Measurements from ENCODE around the gene ENO1.
"Not testable (repeated sequence)": the region's sequence is repeated elsewhere in the genome, so short reads cannot be mapped to it uniquely, and the experiment has no call there.

The ENO1 gene

GRCh38 chr1:8902765-8903164, 24.3 kb upstream of the ENO1 start:
- TF ChIP-seq MYC (IDR thresholded peaks at IDR 0.05; ENCODE audit: low read depth, low read length) (no peak), POLR2A (IDR thresholded peaks at IDR 0.05; ENCODE audit: extremely low read depth, insufficient read length) (no peak), MAX (IDR thresholded peaks at IDR 0.05; ENCODE audit: low read depth, low read length) (no peak)
- TF ChIP-seq, protein P1, sequence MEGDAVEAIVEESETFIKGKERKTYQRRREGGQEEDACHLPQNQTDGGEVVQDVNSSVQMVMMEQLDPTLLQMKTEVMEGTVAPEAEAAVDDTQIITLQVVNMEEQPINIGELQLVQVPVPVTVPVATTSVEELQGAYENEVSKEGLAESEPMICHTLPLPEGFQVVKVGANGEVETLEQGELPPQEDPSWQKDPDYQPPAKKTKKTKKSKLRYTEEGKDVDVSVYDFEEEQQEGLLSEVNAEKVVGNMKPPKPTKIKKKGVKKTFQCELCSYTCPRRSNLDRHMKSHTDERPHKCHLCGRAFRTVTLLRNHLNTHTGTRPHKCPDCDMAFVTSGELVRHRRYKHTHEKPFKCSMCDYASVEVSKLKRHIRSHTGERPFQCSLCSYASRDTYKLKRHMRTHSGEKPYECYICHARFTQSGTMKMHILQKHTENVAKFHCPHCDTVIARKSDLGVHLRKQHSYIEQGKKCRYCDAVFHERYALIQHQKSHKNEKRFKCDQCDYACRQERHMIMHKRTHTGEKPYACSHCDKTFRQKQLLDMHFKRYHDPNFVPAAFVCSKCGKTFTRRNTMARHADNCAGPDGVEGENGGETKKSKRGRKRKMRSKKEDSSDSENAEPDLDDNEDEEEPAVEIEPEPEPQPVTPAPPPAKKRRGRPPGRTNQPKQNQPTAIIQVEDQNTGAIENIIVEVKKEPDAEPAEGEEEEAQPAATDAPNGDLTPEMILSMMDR (IDR thresholded peaks at IDR 0.05; ENCODE audit: low read depth, low read length), result no peak
- no peak overlapping the region for H3K4me3 ChIP-seq (ENCODE audit: low read depth, low read length)

DNA sequence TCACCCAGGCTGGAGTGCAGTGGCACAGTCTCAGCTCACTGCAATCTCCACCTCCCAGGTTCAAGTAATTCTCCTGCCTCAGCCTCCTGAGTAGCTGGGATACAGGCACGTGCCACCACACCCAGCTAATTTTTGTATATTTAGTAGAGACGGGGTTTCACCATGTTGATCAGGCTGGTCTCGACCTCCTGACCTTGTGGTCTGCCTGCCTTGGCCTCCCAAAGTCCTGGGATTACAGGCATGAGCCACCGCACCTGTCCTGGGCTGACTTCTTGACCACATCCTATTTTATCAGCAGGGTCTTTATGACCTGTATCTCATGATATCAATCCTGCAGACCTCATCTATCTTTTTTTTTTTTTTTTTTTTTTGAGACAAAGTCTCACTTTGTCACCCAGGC, 22.2 kb upstream of the ENO1 start:
- not testable (repeated sequence) for DNase-seq (ENCODE audit: low read depth)

More at GRCh38 chr1:8902765-8903164, 24.3 kb upstream of the ENO1 start:
- DNase-seq (ENCODE audit: low read depth), result no peak

DNA sequence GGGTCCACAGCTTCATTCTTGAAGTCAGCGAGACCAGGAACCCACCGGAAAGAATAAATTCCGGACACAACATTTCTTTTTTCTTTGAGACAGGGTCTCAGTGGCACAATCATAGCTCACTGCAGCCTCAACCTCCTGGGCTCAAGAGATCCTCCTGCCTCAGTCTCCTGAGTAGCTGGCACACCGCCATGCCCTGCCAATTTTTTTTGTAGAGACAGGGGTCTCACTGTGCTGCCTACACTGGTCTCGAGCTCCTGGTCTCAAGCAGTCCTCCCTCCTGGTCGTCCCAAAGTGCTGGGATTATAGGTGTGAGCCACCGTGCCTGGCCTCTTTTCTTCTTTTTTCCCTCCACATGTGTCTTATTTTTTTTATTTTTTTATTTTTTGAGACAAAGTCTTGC, 20.6 kb upstream of the ENO1 start:
- H3K4me3 ChIP-seq (ENCODE audit: low read depth, low read length), result no peak overlapping the region
- no peak for DNase-seq (ENCODE audit: low read depth)
- TF ChIP-seq, protein P1 (IDR thresholded peaks at IDR 0.05; ENCODE audit: low read depth, low read length), result no peak
- TF ChIP-seq MAX (IDR thresholded peaks at IDR 0.05; ENCODE audit: low read depth, low read length) (no peak), POLR2A (IDR thresholded peaks at IDR 0.05; ENCODE audit: extremely low read depth, insufficient read length) (no peak), MYC (IDR thresholded peaks at IDR 0.05; ENCODE audit: low read depth, low read length) (no peak)

More for the DNA sequence above, 22.2 kb upstream of the ENO1 start:
- H3K4me3 ChIP-seq (ENCODE audit: low read depth, low read length), result not testable (repeated sequence)

DNA sequence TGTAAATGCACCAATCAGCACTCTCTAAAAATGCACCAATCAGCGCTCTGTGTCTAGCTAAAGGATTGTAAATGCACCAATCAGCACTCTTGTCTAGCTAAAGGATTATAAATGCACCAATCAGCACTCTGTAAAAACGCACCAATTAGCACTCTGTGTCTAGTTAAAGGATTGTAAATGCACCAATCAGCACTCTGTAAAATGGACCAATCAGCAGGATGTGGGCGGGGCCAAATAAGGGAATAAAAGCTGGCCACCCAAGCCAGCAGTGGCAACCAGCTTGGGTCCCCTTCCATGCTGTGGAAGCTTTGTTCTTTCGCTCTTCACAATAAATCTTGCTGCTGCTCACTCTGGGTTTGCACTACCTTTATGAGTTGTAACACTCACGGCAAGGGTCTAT, 19.9 kb upstream of the ENO1 start:
- not testable (repeated sequence) for H3K4me3 ChIP-seq (ENCODE audit: low read depth, low read length); DNase-seq (ENCODE audit: low read depth)

DNA sequence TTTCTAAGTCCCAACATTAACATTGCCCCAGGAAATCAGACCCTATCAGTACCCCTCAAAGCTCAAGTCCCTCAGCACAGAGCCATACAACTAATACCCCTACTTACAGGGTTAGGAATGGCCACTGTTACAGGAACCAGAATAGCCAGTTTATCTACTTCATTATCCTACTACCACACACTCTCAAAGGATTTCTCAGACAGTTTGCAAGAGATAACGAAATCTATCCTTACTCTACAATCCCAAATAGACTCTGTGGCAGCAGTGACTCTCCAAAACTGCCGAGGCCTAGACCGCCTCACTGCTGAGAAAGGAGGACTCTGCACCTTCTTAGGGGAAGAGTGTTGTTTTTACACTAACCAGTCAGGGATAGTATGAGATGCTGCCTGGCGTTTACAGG, 19.0 kb upstream of the ENO1 start:
- DNase-seq (ENCODE audit: low read depth); H3K4me3 ChIP-seq (ENCODE audit: low read depth, low read length): not testable (repeated sequence)

GRCh38 chr1:8896775-8897174, 18.3 kb upstream of the ENO1 start:
- not testable (repeated sequence) for DNase-seq (ENCODE audit: low read depth); H3K4me3 ChIP-seq (ENCODE audit: low read depth, low read length)

DNA sequence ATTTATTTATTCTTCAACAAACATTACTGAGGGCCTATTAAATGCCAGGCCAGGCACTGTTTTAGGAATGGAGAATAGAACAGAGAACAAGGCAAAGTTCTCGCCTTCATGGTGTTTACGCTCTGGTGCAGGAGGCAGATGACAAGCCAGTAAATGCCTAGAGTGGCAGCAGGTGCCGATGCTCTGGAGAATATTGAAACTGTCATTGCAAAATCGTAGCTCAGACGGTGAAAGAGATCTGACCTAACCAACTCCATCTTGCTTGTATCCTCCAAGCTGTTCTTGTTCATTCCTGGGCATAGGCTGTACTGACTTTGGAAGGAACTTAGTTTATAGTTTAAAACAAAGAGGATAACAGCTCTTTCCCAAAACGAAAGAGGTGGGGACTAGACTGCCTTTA, 13.5 kb upstream of the ENO1 start:
- DNase-seq (ENCODE audit: low read depth), result no peak
- TF ChIP-seq MAX (IDR thresholded peaks at IDR 0.05; ENCODE audit: low read depth, low read length) (no peak), MYC (IDR thresholded peaks at IDR 0.05; ENCODE audit: low read depth, low read length) (no peak), POLR2A (IDR thresholded peaks at IDR 0.05; ENCODE audit: extremely low read depth, insufficient read length) (no peak)
- TF ChIP-seq, protein P1 (IDR thresholded peaks at IDR 0.05; ENCODE audit: low read depth, low read length), result no peak
- H3K4me3 ChIP-seq (ENCODE audit: low read depth, low read length), result no peak overlapping the region

DNA sequence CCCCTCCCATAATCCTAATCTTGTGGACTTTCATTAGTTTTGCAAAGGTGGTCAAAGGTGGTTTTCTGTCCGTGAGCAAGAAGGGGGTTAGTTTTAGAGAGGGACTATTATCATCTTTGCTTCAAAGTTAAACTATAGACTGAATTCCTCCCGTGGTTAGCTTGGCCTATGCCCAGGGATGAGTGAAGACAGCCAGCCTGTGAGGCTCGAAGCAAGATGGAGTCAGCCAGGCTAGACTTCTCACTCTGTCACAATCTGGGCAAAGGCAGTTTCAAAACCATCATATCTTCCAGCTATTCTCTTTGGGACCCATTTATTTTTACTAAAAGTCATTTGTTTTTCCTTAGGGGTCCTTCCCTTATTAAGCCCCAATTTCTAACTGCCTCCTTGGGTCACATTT, 12.9 kb upstream of the ENO1 start:
- TF ChIP-seq MAX (IDR thresholded peaks at IDR 0.05; ENCODE audit: low read depth, low read length), result no peak
- TF ChIP-seq, protein P1 (IDR thresholded peaks at IDR 0.05; ENCODE audit: low read depth, low read length), result no peak
- no peak for TF ChIP-seq MYC (IDR thresholded peaks at IDR 0.05; ENCODE audit: low read depth, low read length)
- no peak for TF ChIP-seq POLR2A (IDR thresholded peaks at IDR 0.05; ENCODE audit: extremely low read depth, insufficient read length)
- DNase-seq (ENCODE audit: low read depth), result no peak
- no peak overlapping the region for H3K4me3 ChIP-seq (ENCODE audit: low read depth, low read length)
